Jurkat, Clone E6-1 (cell line): ENCODE results near the gene OR2F1.
A peak's percentile ranks its signal among the peaks of the same experiment; 100 is the strongest.

ENCODE experiments used
- DNase-seq: peaks from one replicate; pipeline ENCODE4 v3.0.0-alpha.2; 2011; ENCODE audit warnings: low read depth, low spot score
- H3K4me3 ChIP-seq: 2 replicates; pipeline ENCODE4 v1.5.1; 2011; ENCODE audit warnings: mild to moderate bottlenecking, low read length, control low read depth, moderate library complexity

OR2F1 gene

DNA sequence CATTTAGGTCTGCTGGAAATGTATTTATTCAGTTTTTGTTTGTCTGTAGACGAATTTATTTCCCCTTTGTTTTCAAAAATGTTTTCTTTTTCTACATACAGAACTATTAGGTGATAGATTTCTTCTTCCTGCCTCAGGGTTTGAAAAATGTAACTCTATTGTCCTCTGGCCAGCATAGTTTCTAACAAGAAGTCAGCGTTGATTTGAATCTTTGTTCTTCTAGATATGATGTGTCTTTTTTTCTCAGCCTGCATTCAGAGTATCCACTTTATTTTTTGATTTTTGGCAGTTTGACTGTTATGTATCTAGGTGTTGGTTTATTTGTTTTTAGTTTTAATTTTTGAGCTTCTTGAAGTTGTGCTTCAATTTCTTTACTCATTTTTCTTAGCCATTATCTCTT lies 7.5 kb upstream of the OR2F1 start:
- H3K4me3 ChIP-seq = no peak overlapping the region
- no peak for DNase-seq

DNA sequence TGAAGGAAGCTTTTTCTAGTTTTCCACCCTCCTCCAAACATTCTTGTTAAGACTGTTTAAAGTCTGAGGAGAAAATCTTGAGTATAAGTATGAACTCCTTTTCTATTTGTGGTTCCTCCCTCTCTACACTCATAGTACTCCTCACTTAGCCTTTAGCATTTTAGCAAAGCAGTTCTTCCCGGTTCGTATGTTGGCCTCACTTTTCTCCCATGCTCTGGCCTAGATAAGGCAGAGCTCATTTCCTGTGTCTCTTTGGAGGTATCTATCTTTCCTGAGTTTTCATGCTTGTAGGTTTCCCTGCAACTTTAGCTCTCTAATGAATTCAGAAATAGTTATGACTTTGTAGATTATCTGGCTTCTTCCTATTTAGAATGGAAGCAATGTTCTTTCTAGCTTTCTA lies 5.9 kb upstream of the OR2F1 start:
- H3K4me3 ChIP-seq = no peak overlapping the region
- DNase-seq = no peak

DNA sequence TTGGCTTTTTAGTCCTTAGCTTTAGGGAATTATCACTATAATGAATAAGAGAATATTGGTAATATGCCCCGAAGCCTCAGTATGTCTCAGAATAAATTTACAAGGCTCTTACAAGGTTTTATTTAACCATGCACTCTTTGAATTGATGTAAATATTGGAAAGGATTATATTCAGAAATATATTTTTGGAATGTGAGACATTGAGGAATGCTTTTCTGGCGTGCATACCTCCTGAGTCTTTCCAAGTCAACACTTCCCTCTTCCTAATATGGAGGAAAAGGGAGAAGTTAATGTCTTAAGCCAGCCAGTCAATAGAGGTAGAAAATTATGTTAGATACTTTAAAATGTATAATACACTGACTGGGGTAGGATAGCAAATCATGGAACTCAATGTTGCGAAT lies 1.2 kb upstream of the OR2F1 start:
- no peak overlapping the region for H3K4me3 ChIP-seq
- no peak for DNase-seq

DNA sequence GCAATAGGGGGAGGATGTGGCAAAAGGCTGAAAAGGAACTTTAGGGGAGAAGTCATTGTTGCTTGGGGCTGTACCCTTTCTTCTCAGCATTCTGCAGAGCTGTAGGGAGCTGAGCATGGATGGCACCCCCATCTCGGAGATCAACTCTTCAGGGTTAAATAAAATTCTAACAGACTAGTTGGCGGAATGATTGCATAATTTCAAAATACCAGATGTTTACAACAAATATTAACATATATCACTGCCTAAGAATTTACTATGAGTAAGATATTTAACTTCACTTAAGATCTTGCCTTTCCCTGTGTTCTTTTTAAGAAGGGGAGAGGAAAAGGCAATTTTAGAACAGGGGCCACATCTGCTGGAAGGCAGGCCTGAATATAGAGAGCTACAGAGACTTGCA lies 509 bp upstream of the OR2F1 start:
- DNase-seq = no peak

DNA sequence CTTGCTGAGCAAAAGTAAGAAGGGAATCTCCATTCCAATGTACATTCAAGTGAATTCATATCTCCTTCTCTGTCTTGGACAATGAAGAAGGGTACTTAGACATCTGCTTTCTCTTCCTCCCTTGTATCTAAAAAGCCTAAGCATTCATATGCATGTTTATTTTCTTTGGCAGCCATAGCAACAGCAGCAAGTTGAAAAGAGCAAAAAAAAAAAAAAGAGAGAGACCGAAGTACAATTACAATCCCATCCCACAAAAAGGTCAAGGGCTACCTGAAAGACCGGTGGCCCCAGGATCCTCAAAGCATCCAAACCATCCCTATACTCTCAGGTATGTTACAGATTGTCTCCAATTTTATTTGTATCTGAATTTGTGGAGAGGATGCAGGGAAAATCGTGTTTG lies 4.1 kb downstream of the OR2F1 start:
- H3K4me3 ChIP-seq = no peak overlapping the region
- no peak for DNase-seq

More for the DNA sequence above, 509 bp upstream of the OR2F1 start:
- H3K4me3 ChIP-seq = no peak overlapping the region

GRCh38 chr7:143960813-143961610 lies 6.4 kb downstream of the OR2F1 start:
- H3K4me3 ChIP-seq = no peak overlapping the region
- DNase-seq = no peak

- no peak for DNase-seq
- H3K4me3 ChIP-seq = no peak overlapping the region
Observed at GRCh38 chr7:143965280-143965679, 10.6 kb downstream of the OR2F1 start.

DNA sequence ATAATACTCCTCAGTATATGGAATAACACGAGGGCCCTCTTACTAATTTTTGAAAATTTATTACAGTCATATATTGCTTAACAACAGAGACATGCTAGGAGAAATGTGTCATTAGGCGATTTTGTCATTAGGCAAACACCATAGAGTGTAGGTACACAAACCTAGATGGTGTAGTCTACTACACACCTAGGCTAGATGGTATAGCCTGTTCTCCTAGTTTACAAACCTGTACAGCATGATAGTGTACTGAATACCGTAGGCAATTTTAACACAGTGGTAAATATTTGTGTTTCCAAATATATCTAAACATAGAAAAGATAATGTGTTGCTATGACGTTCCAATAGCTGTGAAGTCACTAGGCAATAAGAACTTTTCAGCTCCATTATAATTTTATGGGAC lies 12.8 kb downstream of the OR2F1 start:
- H3K4me3 ChIP-seq = no peak overlapping the region
- DNase-seq = no peak

DNA sequence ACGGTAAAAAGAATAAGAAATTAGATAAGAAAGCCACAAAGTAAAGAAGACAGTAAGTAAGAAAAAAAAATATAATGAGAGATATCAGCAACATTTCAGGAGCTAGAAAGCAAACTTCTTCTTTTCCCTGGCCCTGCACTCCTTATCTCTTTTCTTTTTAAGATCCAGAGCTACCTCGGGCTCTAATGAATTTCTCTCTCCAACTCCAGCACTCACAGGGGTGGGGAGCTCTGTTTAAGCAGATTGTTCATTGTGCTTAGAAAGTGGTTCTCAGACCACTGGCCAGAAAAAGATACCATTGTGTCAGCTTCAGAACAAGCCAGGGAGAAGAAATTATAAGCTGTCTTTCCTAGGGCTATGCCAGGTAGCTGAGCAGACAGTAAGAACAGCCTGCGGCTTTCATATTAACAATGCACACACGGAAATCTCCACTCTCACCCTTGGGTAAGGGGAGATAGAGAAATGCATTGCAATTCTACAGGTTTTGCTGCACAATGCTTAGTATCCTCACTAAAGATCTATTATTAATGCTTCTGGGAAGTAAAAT lies 19.3 kb downstream of the OR2F1 start:
- no peak for DNase-seq
- no peak overlapping the region for H3K4me3 ChIP-seq

DNA sequence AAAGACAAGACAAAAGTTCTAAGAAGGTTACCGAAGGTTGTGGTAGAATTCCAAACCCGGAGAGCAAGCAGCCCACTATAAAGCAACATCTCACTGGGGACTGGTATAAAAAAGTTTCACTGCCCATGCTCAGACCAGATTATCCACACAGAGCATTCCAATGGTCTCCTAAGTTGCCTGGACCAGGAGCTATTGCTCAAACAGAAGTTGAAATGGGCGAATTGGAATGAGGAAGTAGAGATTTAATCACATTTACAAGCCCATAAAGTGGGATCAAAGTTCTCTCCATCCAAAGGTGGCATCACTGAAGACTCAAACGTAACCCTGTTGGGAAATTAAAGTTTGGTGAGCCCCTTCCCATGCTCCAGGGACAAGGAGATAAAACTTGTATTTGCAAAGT lies 19.8 kb downstream of the OR2F1 start:
- no peak for DNase-seq
- no peak overlapping the region for H3K4me3 ChIP-seq

- peak; percentile 2 for DNase-seq
- no peak overlapping the region for H3K4me3 ChIP-seq
Observed at GRCh38 chr7:143975617-143976016, 21.0 kb downstream of the OR2F1 start.

- no peak overlapping the region for H3K4me3 ChIP-seq
- DNase-seq = no peak
Observed at GRCh38 chr7:143978585-143978984, 23.9 kb downstream of the OR2F1 start.

- H3K4me3 ChIP-seq = no peak overlapping the region
- DNase-seq = no peak
Observed at GRCh38 chr7:143979359-143979758, 24.7 kb downstream of the OR2F1 start.

- H3K4me3 ChIP-seq = no peak overlapping the region
- no peak for DNase-seq
Observed at GRCh38 chr7:143979998-143980397, 25.4 kb downstream of the OR2F1 start.

- H3K4me3 ChIP-seq = no peak overlapping the region
- DNase-seq = no peak
Observed at GRCh38 chr7:143980746-143981510, 26.3 kb downstream of the OR2F1 start.

- no peak overlapping the region for H3K4me3 ChIP-seq
- DNase-seq = no peak
Observed at GRCh38 chr7:143983960-143984359, 29.3 kb downstream of the OR2F1 start.

GRCh38 chr7:143987513-143987912 lies 32.9 kb downstream of the OR2F1 start:
- DNase-seq = no peak
- no peak overlapping the region for H3K4me3 ChIP-seq

GRCh38 chr7:143988976-143989745 lies 34.5 kb downstream of the OR2F1 start:
- no peak overlapping the region for H3K4me3 ChIP-seq
- peak; percentile 11 for DNase-seq

DNA sequence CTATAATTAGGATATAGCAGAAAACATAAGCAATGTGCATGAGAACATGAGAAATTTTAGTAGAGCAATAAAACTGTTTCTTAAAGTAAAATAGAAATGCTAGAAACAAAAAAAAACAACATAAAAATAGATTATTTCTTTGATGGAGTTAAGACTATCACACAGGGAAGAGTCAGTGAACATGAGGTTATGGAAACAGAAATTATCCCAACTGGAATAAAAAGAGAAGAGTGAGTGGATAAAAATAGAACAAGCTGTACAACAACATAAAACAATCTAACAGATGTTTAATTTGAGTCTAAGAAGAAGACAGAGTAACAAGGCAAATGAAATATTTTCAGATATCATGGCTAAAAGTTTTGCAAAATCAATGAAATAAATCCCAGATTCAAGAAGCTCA lies 38.0 kb downstream of the OR2F1 start:
- DNase-seq = no peak
- no peak overlapping the region for H3K4me3 ChIP-seq

DNA sequence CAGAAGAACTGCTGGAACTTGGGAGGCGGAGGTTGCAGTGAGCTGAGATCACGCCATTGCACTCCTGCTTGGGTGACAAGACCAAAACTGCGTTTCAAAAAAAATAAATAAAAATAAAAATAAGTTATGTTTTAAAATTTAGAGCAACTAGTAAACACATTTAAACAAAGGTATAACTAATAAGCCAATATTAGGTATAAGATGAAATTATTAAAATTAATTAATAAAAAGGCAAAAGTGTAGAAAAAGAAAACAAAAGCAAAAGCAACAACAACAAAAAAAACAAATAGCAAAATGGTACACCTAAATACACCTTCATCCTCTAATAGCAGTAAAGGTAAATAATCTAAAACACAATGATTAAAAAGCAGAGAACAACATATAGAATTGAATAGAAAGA lies 39.3 kb downstream of the OR2F1 start:
- no peak for DNase-seq
- no peak overlapping the region for H3K4me3 ChIP-seq
